HG02870 (cell line): Measurements from ENCODE around the gene GREB1.
"Not testable (repeated sequence)": the region's sequence is repeated elsewhere in the genome, so short reads cannot be mapped to it uniquely, and the experiment has no call there.

ENCODE experiments used
- ATAC-seq: cut with Tn5 transposase; IDR thresholded peaks from one replicate; pipeline ENCODE4 v1.9.1; 2021; ENCODE audit warnings: mild to moderate bottlenecking, moderate library complexity; ENCODE audit not compliant: unreplicated experiment

Gene GREB1

GRCh38 chr2:11657195-11657594 lies 123.3 kb downstream of the GREB1 start:
- no peak for ATAC-seq

DNA sequence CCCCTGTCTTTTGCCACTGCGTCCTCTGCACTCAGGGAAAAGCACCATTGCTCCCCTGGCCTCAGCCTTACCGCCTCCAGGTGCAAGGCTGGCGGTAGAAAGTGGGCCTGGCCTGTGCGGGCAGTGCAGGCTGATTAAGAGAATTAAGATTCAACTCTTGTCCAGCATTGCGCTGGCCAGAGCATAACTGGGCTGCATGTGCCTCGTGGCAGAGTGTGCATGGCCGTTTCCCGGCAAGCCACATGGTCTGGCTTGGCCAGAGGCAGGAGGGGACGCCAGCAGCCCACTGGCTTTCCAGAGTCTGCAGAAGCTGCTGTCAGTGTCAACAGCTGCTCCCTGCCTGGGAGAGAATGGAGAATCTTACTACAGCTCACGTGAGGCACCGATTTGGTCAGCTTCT lies 123.8 kb downstream of the GREB1 start:
- no peak for ATAC-seq

- no peak for ATAC-seq
Observed at GRCh38 chr2:11658208-11659114, 124.6 kb downstream of the GREB1 start.

- no peak for ATAC-seq
Observed at GRCh38 chr2:11659115-11659475, 125.2 kb downstream of the GREB1 start.

- ATAC-seq = no peak
Observed at GRCh38 chr2:11659851-11660250, 126.0 kb downstream of the GREB1 start.

DNA sequence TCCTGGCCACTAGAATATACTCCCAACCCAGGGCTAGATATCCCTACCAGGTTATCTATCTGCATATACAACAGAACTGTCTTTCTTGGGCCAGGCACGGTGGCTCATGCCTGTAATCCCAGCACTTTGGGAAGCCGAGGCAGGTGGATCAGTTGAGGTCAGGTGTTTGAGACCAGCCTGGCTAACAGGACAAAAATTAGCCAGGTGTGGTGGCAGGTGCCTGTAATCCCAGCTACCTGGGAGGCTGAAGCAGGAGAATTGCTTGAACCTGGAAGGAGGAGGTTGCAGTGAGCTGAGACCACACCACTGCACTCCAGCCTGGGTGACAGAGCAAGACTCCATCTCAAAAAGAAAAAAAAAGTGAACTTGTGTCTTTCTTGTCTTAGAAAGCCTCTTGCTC lies 126.6 kb downstream of the GREB1 start:
- ATAC-seq = not testable (repeated sequence)

DNA sequence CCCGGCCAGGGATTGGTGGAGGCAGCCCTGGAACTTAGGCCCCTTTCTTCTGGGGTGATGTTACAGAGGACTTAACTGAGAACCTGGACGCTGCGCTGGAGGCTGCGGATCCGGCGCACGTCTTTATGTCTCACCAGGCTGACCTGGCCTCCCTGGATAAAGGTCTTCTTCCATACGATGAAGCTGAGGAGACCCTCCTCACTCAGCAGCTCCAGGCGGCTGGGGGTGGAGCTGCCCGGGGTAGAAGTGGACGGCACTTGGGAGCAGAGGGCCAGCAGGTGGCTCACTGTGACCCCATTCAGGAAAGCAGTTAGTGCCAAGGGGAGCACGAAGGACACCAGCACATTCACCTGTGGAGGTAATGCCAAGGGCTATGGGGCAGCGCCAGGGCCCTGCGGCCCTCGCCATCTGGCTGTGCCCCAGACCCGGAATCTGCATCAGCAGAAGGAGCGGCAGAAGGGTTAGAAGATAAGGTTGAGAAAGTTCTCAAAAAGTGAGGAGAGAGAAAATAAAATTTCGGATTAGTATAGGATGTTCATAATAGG lies 128.1 kb downstream of the GREB1 start:
- ATAC-seq = no peak

GRCh38 chr2:11662882-11663281 lies 129.0 kb downstream of the GREB1 start:
- ATAC-seq = no peak

GRCh38 chr2:11663427-11663826 lies 129.6 kb downstream of the GREB1 start:
- no peak for ATAC-seq

GRCh38 chr2:11665028-11665427 lies 131.2 kb downstream of the GREB1 start:
- no peak for ATAC-seq

GRCh38 chr2:11665510-11666362 lies 131.9 kb downstream of the GREB1 start:
- no peak for ATAC-seq

DNA sequence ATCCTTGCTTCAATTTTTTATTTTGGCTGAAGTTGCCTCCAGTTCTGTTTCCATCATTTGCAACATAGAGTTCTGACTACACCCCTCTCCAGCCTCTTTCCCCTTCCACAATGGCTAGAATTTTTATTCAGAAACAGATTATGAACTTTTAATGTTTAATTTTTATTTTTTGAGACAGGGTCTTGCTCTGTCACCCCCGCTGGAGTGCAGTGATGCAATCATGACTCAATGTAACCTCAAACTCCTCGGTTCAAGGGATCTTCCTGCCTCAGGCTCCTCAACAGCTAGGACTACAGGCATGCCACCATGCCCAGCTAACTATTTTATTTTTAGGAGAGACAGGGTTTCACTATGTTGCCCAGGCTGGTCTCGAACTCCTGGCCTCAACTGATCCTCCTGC lies 133.3 kb downstream of the GREB1 start:
- no peak for ATAC-seq

DNA sequence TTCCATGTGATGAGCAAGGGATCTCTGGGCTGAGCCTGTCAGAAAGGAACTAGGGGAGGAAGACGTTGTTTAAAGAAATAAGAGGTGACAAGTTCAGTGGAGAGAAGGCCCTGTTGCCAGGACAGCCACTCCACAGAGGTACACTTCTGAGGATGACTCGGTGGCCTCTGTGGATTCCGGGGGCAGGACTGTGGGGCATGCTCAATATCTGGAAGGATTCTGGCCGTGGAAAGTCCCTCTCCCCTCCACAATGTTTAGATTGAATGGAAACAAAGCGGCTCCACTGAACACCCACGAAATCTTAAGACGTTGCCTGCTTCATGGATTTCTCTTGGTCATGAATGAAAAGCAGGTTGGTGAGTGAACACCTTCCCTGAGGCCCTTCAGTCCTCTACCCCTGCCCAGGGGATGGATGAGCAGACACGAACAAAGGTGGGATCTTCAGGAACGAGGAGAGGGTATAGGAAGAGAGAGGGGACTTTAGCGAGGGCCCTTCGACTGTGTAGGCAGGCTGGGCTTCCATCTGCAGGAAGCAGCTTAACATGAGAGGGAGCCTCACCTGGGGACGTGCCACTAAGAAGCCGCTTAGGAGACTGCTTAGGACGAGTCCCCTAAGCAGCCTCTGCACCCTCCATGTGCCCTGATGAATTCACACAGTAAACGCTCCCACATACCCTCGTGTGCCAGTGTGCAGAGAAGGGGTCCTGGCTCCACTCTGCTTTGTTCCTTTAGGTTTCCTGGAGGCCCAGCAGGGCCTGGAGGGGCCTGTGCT lies 134.2 kb downstream of the GREB1 start:
- ATAC-seq = no peak

- ATAC-seq = no peak
Observed at GRCh38 chr2:11669454-11670291, 135.8 kb downstream of the GREB1 start, which contains the start of gene NTSR2. NTSR2 (minus strand) TSS chr2:11670195; CDS start chr2:11670129, 66 bp downstream.

- no peak for ATAC-seq
Observed at GRCh38 chr2:11672407-11672806, 138.6 kb downstream of the GREB1 start.

DNA sequence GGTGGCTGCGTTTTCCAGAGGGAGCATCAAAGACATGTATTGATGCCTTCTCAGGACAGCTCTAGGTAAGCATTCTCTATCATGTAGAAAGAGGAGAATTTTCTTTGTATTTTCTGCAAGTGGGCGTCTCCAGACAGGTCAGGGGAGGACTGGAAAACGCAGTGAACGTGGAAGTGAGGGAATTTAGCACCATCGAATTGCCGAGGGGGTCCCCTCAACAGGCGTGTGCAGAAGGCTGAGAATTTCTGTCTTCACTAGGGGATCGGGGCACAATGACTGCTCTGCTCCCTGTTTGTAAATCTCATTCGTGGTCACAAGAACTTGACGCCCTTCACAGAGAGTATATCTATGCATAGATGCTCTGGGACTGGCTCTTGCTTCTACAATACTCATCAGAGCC lies 141.1 kb downstream of the GREB1 start:
- ATAC-seq = no peak

- ATAC-seq = no peak
Observed at GRCh38 chr2:11675423-11676112, 141.7 kb downstream of the GREB1 start.

GRCh38 chr2:11676640-11677039 lies 142.8 kb downstream of the GREB1 start:
- ATAC-seq = no peak
